HG03135 (cell line): Measurements from ENCODE around the gene RNPEPL1.

Experiments
- ATAC-seq: cut with Tn5 transposase; IDR thresholded peaks from one replicate; pipeline ENCODE4 v1.9.1; 2021; ENCODE audit warnings: mild to moderate bottlenecking, moderate library complexity; ENCODE audit not compliant: unreplicated experiment

Gene RNPEPL1

GRCh38 chr2:240575101-240575965, 7.0 kb downstream of the RNPEPL1 start:
- no peak for ATAC-seq

- no peak for ATAC-seq
These were observed 7.8 kb downstream of the RNPEPL1 start for GRCh38 chr2:240576036-240576435.

GRCh38 chr2:240576436-240577205, 8.3 kb downstream of the RNPEPL1 start:
- ATAC-seq, result no peak

- ATAC-seq, result no peak
These were observed 9.2 kb downstream of the RNPEPL1 start for GRCh38 chr2:240577281-240578109.

- no peak for ATAC-seq
These were observed 9.8 kb downstream of the RNPEPL1 start for GRCh38 chr2:240578110-240578450.

- no peak for ATAC-seq
These were observed 10.2 kb downstream of the RNPEPL1 start for GRCh38 chr2:240578488-240578887.

- no peak for ATAC-seq
These were observed 10.9 kb downstream of the RNPEPL1 start for GRCh38 chr2:240579071-240579762.

GRCh38 chr2:240579771-240580614, 11.7 kb downstream of the RNPEPL1 start:
- no peak for ATAC-seq

- ATAC-seq, result no peak
These were observed 13.5 kb downstream of the RNPEPL1 start for GRCh38 chr2:240581811-240582210.

- no peak for ATAC-seq
These were observed 14.5 kb downstream of the RNPEPL1 start for GRCh38 chr2:240582781-240583180.

GRCh38 chr2:240583774-240584173, 15.5 kb downstream of the RNPEPL1 start:
- ATAC-seq, result no peak

GRCh38 chr2:240584486-240585031, 16.3 kb downstream of the RNPEPL1 start:
- peak; percentile 47 for ATAC-seq

- peak; percentile 28 for ATAC-seq
These were observed 16.8 kb downstream of the RNPEPL1 start for GRCh38 chr2:240585101-240585500.

GRCh38 chr2:240585681-240586197, 17.5 kb downstream of the RNPEPL1 start:
- ATAC-seq, result no peak

- ATAC-seq, result peak; percentile 63
These were observed 18.1 kb downstream of the RNPEPL1 start, which contains the start of gene CAPN10 for GRCh38 chr2:240586198-240586918. Gene CAPN10 (plus strand): TSS chr2:240586734. CDS start chr2:240586912, 178 bp downstream.

- ATAC-seq, result peak; percentile 8
These were observed 18.9 kb downstream of the RNPEPL1 start for GRCh38 chr2:240586919-240587800.

GRCh38 chr2:240588006-240588655, 19.8 kb downstream of the RNPEPL1 start:
- ATAC-seq, result no peak
